ENCODE data around the gene ETV4.

ETV4 gene

GRCh38 chr17:43531082-43531378 is 15.1 kb downstream of the ETV4 start:
- 26 to 35% methylated on average over 3 of the region's 3 CpGs for WGBS, 2 experiments
- no peak overlapping the region for H3K4me3 ChIP-seq (ENCODE audit: insufficient read depth, low read depth, low read length)
- no peak overlapping the region for H3K27ac ChIP-seq (ENCODE audit: insufficient read depth, low read depth, low read length, poor library complexity, severe bottlenecking)
- H3K36me3 ChIP-seq (ENCODE audit: control insufficient read depth, insufficient read depth, low read length): no peaks in the 10 kb centered on the region
- H3K9me3 ChIP-seq (ENCODE audit: control insufficient read depth, low read length): no peaks in the 10 kb centered on the region
- H3K27me3 ChIP-seq (ENCODE audit: control insufficient read depth, insufficient read depth, low read length, poor library complexity, severe bottlenecking): peaks cover 29% of the 10 kb centered on the region
- H3K4me1 ChIP-seq (ENCODE audit: control insufficient read depth, insufficient read depth, low read length): peaks cover 10% of the 10 kb centered on the region

- H3K27ac ChIP-seq (ENCODE audit: insufficient read depth, low read depth, low read length, poor library complexity, severe bottlenecking): no peak overlapping the region
- H3K27me3 ChIP-seq (ENCODE audit: control insufficient read depth, insufficient read depth, low read length, poor library complexity, severe bottlenecking): peaks cover 29% of the 10 kb centered on the region
- peaks cover 14% of the 10 kb centered on the region for H3K4me1 ChIP-seq (ENCODE audit: control insufficient read depth, insufficient read depth, low read length)
- no peak overlapping the region for H3K4me3 ChIP-seq (ENCODE audit: insufficient read depth, low read depth, low read length)
- 4 to 5% methylated on average over 23 of the region's 23 CpGs for WGBS, 2 experiments
- no peaks in the 10 kb centered on the region for H3K9me3 ChIP-seq (ENCODE audit: control insufficient read depth, low read length)
- H3K36me3 ChIP-seq (ENCODE audit: control insufficient read depth, insufficient read depth, low read length): no peaks in the 10 kb centered on the region
Measured at GRCh38 chr17:43530288-43531081, 15.7 kb downstream of the ETV4 start.

- Histone ChIP-seq H3K4me3 (ENCODE audit: insufficient read depth, low read depth, low read length) (no peak overlapping the region), H3K27me3 (ENCODE audit: control insufficient read depth, insufficient read depth, low read length, poor library complexity, severe bottlenecking) (peaks cover 29% of the 10 kb centered on the region), H3K9me3 (ENCODE audit: control insufficient read depth, low read length) (no peaks in the 10 kb centered on the region), H3K4me1 (ENCODE audit: control insufficient read depth, insufficient read depth, low read length) (peaks cover 17% of the 10 kb centered on the region), H3K27ac (ENCODE audit: insufficient read depth, low read depth, low read length, poor library complexity, severe bottlenecking) (no peak overlapping the region), H3K36me3 (ENCODE audit: control insufficient read depth, insufficient read depth, low read length) (no peaks in the 10 kb centered on the region)
- WGBS, 2 experiments: 66 to 79% methylated on average over 6 of the region's 6 CpGs
Measured at GRCh38 chr17:43529947-43530287, 16.2 kb downstream of the ETV4 start.

- Histone ChIP-seq H3K9me3 (ENCODE audit: control insufficient read depth, low read length) (no peaks in the 10 kb centered on the region), H3K4me1 (ENCODE audit: control insufficient read depth, insufficient read depth, low read length) (peaks cover 17% of the 10 kb centered on the region), H3K27ac (ENCODE audit: insufficient read depth, low read depth, low read length, poor library complexity, severe bottlenecking) (no peak overlapping the region)
Measured at GRCh38 chr17:43528988-43529814, 16.9 kb downstream of the ETV4 start.

GRCh38 chr17:43528319-43528987 is 17.7 kb downstream of the ETV4 start:
- H3K4me1 ChIP-seq (ENCODE audit: control insufficient read depth, insufficient read depth, low read length): peaks cover 17% of the 10 kb centered on the region
- no peak overlapping the region for H3K4me3 ChIP-seq (ENCODE audit: insufficient read depth, low read depth, low read length)
- 89% methylated on average over 13 of the region's 13 CpGs for WGBS, 2 experiments
- H3K9me3 ChIP-seq (ENCODE audit: control insufficient read depth, low read length): no peaks in the 10 kb centered on the region
- no peak overlapping the region for H3K27ac ChIP-seq (ENCODE audit: insufficient read depth, low read depth, low read length, poor library complexity, severe bottlenecking)
- no peaks in the 10 kb centered on the region for H3K36me3 ChIP-seq (ENCODE audit: control insufficient read depth, insufficient read depth, low read length)
- peaks cover 29% of the 10 kb centered on the region for H3K27me3 ChIP-seq (ENCODE audit: control insufficient read depth, insufficient read depth, low read length, poor library complexity, severe bottlenecking)

More at GRCh38 chr17:43528988-43529814, 16.9 kb downstream of the ETV4 start:
- Histone ChIP-seq H3K4me3 (ENCODE audit: insufficient read depth, low read depth, low read length) (no peak overlapping the region), H3K36me3 (ENCODE audit: control insufficient read depth, insufficient read depth, low read length) (no peaks in the 10 kb centered on the region), H3K27me3 (ENCODE audit: control insufficient read depth, insufficient read depth, low read length, poor library complexity, severe bottlenecking) (peaks cover 29% of the 10 kb centered on the region)
- WGBS, 2 experiments: 92 to 93% methylated on average over 20 of the region's 20 CpGs

- WGBS, 2 experiments: 91 to 94% methylated on average over 7 of the region's 7 CpGs
- no peak overlapping the region for H3K27ac ChIP-seq (ENCODE audit: insufficient read depth, low read depth, low read length, poor library complexity, severe bottlenecking)
- H3K4me3 ChIP-seq (ENCODE audit: insufficient read depth, low read depth, low read length): no peak overlapping the region
- H3K4me1 ChIP-seq (ENCODE audit: control insufficient read depth, insufficient read depth, low read length): peaks cover 17% of the 10 kb centered on the region
- H3K27me3 ChIP-seq (ENCODE audit: control insufficient read depth, insufficient read depth, low read length, poor library complexity, severe bottlenecking): peaks cover 29% of the 10 kb centered on the region
- H3K36me3 ChIP-seq (ENCODE audit: control insufficient read depth, insufficient read depth, low read length): peaks cover 9% of the 10 kb centered on the region
- no peaks in the 10 kb centered on the region for H3K9me3 ChIP-seq (ENCODE audit: control insufficient read depth, low read length)
Measured at GRCh38 chr17:43526886-43527648, 19.1 kb downstream of the ETV4 start.

GRCh38 chr17:43524945-43525575 is 21.1 kb downstream of the ETV4 start:
- peaks cover 11% of the 10 kb centered on the region for H3K4me1 ChIP-seq (ENCODE audit: control insufficient read depth, insufficient read depth, low read length)
- peaks cover 19% of the 10 kb centered on the region for H3K36me3 ChIP-seq (ENCODE audit: control insufficient read depth, insufficient read depth, low read length)
- WGBS, 2 experiments: 88 to 91% methylated on average over 8 of the region's 8 CpGs
- peaks cover 13% of the 10 kb centered on the region for H3K27me3 ChIP-seq (ENCODE audit: control insufficient read depth, insufficient read depth, low read length, poor library complexity, severe bottlenecking)
- H3K9me3 ChIP-seq (ENCODE audit: control insufficient read depth, low read length): no peaks in the 10 kb centered on the region
- H3K4me3 ChIP-seq (ENCODE audit: insufficient read depth, low read depth, low read length): no peak overlapping the region
- H3K27ac ChIP-seq (ENCODE audit: insufficient read depth, low read depth, low read length, poor library complexity, severe bottlenecking): no peak overlapping the region

GRCh38 chr17:43521389-43521788 is 24.8 kb downstream of the ETV4 start:
- Histone ChIP-seq H3K36me3 (ENCODE audit: control insufficient read depth, insufficient read depth, low read length) (peaks cover 38% of the 10 kb centered on the region), H3K27ac (ENCODE audit: insufficient read depth, low read depth, low read length, poor library complexity, severe bottlenecking) (no peak overlapping the region), H3K27me3 (ENCODE audit: control insufficient read depth, insufficient read depth, low read length, poor library complexity, severe bottlenecking) (no peaks in the 10 kb centered on the region), H3K4me3 (ENCODE audit: insufficient read depth, low read depth, low read length) (no peak overlapping the region), H3K9me3 (ENCODE audit: control insufficient read depth, low read length) (no peaks in the 10 kb centered on the region), H3K4me1 (ENCODE audit: control insufficient read depth, insufficient read depth, low read length) (peaks cover 7% of the 10 kb centered on the region)
- 95 to 97% methylated on average over 4 of the region's 4 CpGs for WGBS, 2 experiments

- Histone ChIP-seq H3K4me1 (ENCODE audit: control insufficient read depth, insufficient read depth, low read length) (no peaks in the 10 kb centered on the region), H3K36me3 (ENCODE audit: control insufficient read depth, insufficient read depth, low read length) (peaks cover 48% of the 10 kb centered on the region), H3K27ac (ENCODE audit: insufficient read depth, low read depth, low read length, poor library complexity, severe bottlenecking) (no peak overlapping the region), H3K4me3 (ENCODE audit: insufficient read depth, low read depth, low read length) (no peak overlapping the region), H3K9me3 (ENCODE audit: control insufficient read depth, low read length) (no peaks in the 10 kb centered on the region), H3K27me3 (ENCODE audit: control insufficient read depth, insufficient read depth, low read length, poor library complexity, severe bottlenecking) (no peaks in the 10 kb centered on the region)
- WGBS, 2 experiments: 95 to 97% methylated on average over 8 of the region's 8 CpGs
Measured at GRCh38 chr17:43517615-43518386, 28.3 kb downstream of the ETV4 start.

Data from ectodermal cell (in vitro differentiated cells).